ENCODE data around the gene KRT84.

GRCh38 chr12:52347016-52347415 is 38.4 kb downstream of the KRT84 start:
- TF ChIP-seq CTCF (conservative IDR thresholded peaks at IDR 0.05 in 1 of 2, IDR thresholded peaks at IDR 0.05 in 1 of 2; ENCODE audit: extremely low read depth in 1 of 2, insufficient read depth in 1 of 2, low read depth in 1 of 2, low read length in 2 of 2), result no peak
- no peak for TF ChIP-seq EZH2 (IDR thresholded peaks at IDR 0.05; ENCODE audit: borderline replicate concordance, low read length)
